ENCODE measurements around the gene EPB41. TPM values are rescaled to one million over a fixed set of nuclear protein-coding genes. Genes with fewer than 3 reads are reported as not detected.

EPB41 gene
- total and polyA plus RNA-seq, 2 of the 8 experiments (the other 6 are each of a cell fraction or from before 2014, with no cell fraction given) = 36.7 to 109 TPM

GRCh38 chr1:28917757-28918118, 3.4 kb downstream of the EPB41 start (continued):
- TF ChIP-seq CHD7 (IDR thresholded peaks at IDR 0.05; ENCODE audit: insufficient replicate concordance, low read length) (no peak), SIX5 (IDR thresholded peaks at IDR 0.05; ENCODE audit: low read depth, low read length) (no peak), SUZ12 (IDR thresholded peaks at IDR 0.05; ENCODE audit: low read length) (no peak), BRCA1 (IDR thresholded peaks at IDR 0.05; ENCODE audit: low read depth, low read length) (no peak), NANOG (IDR thresholded peaks at IDR 0.05; ENCODE audit: insufficient read depth, low read depth, low read length, poor library complexity, severe bottlenecking) (no peak), HDAC6 (IDR thresholded peaks at IDR 0.05; ENCODE audit: low read depth, low read length) (no peak), TAF7 (optimal IDR thresholded peaks at IDR 0.05; ENCODE audit: borderline replicate concordance, low read depth, low read length) (no peak), RAD21 (IDR thresholded peaks at IDR 0.05 in 1 of 2, conservative IDR thresholded peaks at IDR 0.05 in 1 of 2; ENCODE audit: low read depth in 2 of 2, low read length in 2 of 2) (no peak), RNF2 (IDR thresholded peaks at IDR 0.05; ENCODE audit: borderline replicate concordance, low read depth, low read length, missing control alignments, poor library complexity, severe bottlenecking) (no peak), EZH2 (IDR thresholded peaks at IDR 0.05; ENCODE audit: low read depth, low read length, severe bottlenecking) (no peak)
